GM06990 (cell line): ENCODE measurements around the gene PYY.

Experiments
- DNase-seq: peaks from one replicate; pipeline ENCODE4 v3.0.0-alpha.2; 2011; ENCODE audit not compliant: insufficient read length; ENCODE audit errors: extremely low read depth
- H3K27me3 ChIP-seq: replicated peaks from 2 replicates; pipeline ENCODE4 v1.6.0; 2011; ENCODE audit warnings: low read length; ENCODE audit not compliant: control insufficient read depth, insufficient read depth
- H3K36me3 ChIP-seq: 2 replicates; pipeline ENCODE4 v1.5.1; 2011; ENCODE audit warnings: low read length; ENCODE audit not compliant: control insufficient read depth, insufficient read depth
- H3K4me3 ChIP-seq: replicated peaks from 2 replicates; pipeline ENCODE4 v1.5.1; 2011; ENCODE audit warnings: low read depth, mild to moderate bottlenecking, control low read depth, low read length
- TF ChIP-seq, protein P1 (sequence below): IDR thresholded peaks from 2 replicates; pipeline ENCODE4 v1.5.1; 2011; ENCODE audit warnings: low read length, control low read depth, mild to moderate bottlenecking, inconsistent platforms; ENCODE audit not compliant: insufficient read depth, poor library complexity, severe bottlenecking

PYY gene

DNA sequence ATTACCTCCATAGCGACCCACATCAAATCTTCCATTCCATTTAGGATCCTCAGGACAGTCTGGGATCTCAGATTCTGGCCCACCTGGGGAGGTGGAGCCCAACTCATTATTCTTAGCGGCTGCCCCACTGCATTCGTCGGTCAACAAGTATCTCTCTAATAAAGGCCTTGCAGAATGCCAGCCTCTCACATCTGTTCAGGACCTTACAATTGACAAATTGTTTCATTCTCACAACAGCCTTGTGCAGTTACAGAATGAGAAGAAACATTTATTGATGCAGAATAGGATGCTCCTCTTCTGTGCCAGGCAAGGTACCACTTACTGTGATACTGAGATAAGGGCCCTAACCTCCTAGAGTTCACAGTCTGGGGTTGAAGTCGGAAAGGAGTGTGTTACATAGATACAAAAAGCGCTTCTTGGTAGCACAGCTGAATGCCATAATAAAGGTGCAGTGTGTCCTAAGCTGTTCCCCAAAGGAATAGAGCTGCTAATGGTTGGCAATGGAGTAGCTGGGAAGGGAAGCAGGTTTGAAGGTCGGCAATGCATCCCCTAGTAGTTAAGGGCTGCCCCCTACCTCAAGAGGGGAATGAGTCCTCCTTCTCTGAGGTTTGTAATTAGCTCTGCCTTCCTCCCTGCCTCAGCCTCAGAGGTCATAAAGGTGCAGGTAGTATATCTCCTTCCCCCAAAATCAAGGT lies 44.1 kb downstream of the PYY start:
- no peaks in the 10 kb centered on the region for H3K36me3 ChIP-seq
- TF ChIP-seq, protein P1, sequence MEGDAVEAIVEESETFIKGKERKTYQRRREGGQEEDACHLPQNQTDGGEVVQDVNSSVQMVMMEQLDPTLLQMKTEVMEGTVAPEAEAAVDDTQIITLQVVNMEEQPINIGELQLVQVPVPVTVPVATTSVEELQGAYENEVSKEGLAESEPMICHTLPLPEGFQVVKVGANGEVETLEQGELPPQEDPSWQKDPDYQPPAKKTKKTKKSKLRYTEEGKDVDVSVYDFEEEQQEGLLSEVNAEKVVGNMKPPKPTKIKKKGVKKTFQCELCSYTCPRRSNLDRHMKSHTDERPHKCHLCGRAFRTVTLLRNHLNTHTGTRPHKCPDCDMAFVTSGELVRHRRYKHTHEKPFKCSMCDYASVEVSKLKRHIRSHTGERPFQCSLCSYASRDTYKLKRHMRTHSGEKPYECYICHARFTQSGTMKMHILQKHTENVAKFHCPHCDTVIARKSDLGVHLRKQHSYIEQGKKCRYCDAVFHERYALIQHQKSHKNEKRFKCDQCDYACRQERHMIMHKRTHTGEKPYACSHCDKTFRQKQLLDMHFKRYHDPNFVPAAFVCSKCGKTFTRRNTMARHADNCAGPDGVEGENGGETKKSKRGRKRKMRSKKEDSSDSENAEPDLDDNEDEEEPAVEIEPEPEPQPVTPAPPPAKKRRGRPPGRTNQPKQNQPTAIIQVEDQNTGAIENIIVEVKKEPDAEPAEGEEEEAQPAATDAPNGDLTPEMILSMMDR: no peak
- no peak overlapping the region for H3K4me3 ChIP-seq
- DNase-seq: no peak
- peaks cover 2% of the 10 kb centered on the region for H3K27me3 ChIP-seq

DNA sequence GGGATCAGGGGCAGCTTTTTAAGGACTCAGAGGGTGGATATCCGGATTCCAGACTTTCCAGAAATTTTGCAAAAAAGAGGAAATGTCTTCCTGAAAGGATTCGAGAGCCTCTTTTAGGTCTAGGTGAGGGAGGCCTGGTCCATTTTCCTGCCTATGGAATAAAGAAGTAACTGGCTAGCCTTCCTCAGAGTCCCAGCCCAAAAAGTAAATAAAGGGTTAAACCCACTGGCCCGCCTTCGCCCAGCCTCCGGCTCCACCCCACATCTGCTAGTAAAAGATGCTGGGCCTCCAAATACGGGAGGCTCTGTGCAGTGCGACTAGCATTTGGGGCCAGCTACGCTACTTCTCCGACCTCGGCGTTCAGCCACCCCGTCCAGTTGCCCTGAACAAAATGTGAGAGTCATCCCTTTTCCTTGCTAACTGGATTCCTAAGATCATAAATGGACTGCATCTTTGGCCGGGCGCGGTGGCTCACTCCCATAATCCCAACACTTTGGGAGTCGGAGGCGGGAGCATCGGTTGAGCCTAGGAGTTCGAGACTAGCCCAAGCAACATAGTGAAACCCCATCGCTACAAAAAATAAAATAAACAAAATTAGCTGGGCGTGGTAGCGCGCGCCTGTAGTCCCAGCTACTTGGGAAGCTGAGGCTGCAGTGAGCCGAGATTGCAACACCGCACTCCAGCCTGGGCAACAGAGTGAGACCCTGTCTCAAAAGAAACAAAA lies 45.6 kb downstream of the PYY start:
- no peak for DNase-seq
- Histone ChIP-seq H3K27me3 (peaks cover 2% of the 10 kb centered on the region), H3K4me3 (no peak overlapping the region), H3K36me3 (no peaks in the 10 kb centered on the region)
- TF ChIP-seq, protein P1: no peak

DNA sequence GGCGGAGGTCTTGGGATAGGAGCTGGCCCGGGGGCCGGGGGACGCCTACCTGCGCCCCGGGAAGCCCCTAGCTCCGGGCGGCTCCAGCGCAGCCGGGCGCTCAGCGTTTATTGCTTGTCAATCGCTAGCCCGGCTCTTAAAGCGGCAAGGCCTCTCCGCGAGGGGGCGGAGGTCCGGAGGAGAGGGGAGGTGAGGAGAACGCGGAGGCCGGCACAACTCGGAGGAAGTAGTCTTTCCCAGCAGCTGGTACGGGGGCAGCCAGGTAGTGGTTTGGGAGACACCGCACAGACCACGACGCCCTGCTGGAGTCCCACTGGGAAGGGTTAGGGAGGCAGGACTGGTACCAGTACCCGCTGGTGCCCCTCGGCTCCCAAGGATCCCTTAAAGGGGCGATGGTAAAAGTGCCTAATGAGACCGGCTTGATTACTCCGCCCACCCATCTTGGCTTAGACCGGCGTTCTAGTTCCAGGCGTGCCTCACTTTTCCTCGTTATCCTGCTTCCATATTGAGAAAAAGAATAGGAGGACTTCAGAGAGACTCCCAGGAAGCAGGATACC lies 46.2 kb downstream of the PYY start, which contains the start of gene MPP2:
Gene MPP2, minus strand, starts transcription at position 112 of the 557 bp plus-strand sequence. CDS start 3,076 bp downstream, outside the sequence.
- DNase-seq: peak; percentile 51
- no peak within 1 kb of the TSS for H3K4me3 ChIP-seq
- no peaks in the 10 kb centered on the region for H3K36me3 ChIP-seq
- H3K27me3 ChIP-seq: peaks cover 2% of the 10 kb centered on the region
- TF ChIP-seq, protein P1: no peak

DNA sequence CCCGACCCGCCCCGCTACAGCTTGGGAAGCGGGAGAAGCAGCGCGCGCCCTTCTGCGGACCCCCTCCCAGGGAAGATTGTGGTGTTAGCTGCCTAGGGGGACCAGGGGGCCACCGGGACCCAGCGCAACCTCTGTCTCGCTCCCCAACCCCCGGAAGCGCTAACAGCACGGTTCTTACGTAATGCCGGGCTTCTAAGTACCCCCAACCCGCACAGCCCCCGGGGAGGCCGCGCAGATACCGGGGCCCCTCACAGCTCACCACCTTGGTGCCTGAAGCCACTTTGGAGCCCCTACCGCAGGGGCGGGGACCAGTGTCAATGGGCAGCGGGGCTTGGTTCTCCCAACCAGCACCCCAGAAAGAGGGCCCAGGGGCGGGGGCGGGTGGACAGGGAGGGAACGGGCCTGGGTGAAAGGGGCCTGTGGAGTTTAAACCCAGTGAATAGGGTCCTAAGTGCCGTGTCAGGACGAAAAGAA lies 46.8 kb downstream of the PYY start:
- no peaks in the 10 kb centered on the region for H3K36me3 ChIP-seq
- TF ChIP-seq, protein P1: no peak
- H3K4me3 ChIP-seq: no peak overlapping the region
- H3K27me3 ChIP-seq: peaks cover 2% of the 10 kb centered on the region
- DNase-seq: no peak

DNA sequence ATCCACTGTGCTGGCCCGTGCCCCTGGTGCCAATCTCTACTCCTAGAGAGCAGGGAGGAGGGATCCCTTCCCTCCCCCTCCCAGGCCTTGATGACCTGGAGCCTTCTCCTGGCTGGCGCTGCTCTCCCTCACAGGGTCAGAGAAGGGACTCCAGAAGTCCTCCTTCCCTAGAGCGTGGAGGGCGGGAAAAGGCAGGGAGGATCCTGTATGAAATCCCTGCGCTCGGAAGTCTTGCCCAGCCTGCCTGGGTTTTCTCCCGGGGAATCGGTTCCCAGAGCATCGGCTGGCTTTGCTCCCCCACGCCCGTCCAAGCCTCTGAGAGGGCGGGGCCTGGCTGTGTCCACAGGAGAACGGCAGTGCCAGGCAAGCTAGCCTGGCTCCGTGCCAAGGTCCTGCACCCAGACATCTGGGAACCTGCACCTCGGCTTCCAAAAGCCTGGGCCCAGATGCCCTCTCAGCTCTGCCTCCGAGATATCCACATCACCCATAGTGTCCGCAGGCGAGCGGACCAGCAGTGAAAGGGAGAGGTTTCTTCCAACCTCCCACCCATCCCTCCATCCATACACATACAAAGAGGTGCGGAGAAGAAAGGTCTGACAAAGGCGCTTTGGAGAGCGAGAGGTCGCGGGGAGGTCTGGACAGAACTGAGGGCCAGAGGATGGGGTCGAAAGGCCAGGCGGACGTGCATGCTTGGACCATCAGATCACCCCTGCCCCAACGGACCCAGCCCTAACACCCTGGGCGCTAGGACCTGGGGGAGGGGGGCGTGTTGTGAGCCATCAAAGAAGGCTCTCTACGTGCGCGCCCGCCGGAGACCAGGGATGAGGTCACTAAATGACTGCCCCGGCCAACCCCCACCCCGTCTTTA lies 47.5 kb downstream of the PYY start:
- Histone ChIP-seq H3K27me3 (peaks cover 2% of the 10 kb centered on the region), H3K4me3 (no peak overlapping the region), H3K36me3 (no peaks in the 10 kb centered on the region)
- TF ChIP-seq, protein P1: no peak
- DNase-seq: no peak
